DND-41 (cell line): ENCODE measurements around the gene RBM43.

Experiments
- ATAC-seq: fragments of 200-7000 bp; cut with Tn5 transposase; 3 replicates; pipeline ENCODE4 v1.9.1; 2021; ENCODE audit warnings: low read depth; ENCODE audit not compliant: insufficient read depth
- DNase-seq: peaks from one replicate; pipeline ENCODE4 v3.0.0-alpha.2; 2020
- H2AFZ ChIP-seq: 2 replicates; pipeline ENCODE4 v1.6.0; 2012; ENCODE audit warnings: low read depth, low read length
- H3K27ac ChIP-seq: 2 replicates; pipeline ENCODE4 v1.5.1; 2012; ENCODE audit warnings: low read length, inconsistent platforms
- H3K27me3 ChIP-seq: fragments of 200-600 bp; sonication (generic); 2 replicates; pipeline ENCODE4 v1.6.0; 2012; ENCODE audit warnings: low read length, mild to moderate bottlenecking, inconsistent platforms; ENCODE audit not compliant: insufficient read depth, poor library complexity
- H3K36me3 ChIP-seq: 2 replicates; pipeline ENCODE4 v1.5.1; 2012; ENCODE audit warnings: low read length, inconsistent platforms; ENCODE audit not compliant: insufficient read depth
- H3K4me1 ChIP-seq: 2 replicates; pipeline ENCODE4 v1.5.1; 2012; ENCODE audit warnings: mild to moderate bottlenecking, low read length; ENCODE audit not compliant: insufficient read depth
- H3K4me2 ChIP-seq: 2 replicates; pipeline ENCODE4 v1.6.0; 2012; ENCODE audit warnings: mild to moderate bottlenecking, moderate library complexity, low read length, inconsistent platforms; ENCODE audit not compliant: insufficient read depth
- H3K4me3 ChIP-seq, 2 experiments: fragments of 200-600 bp in 1 of 2; shearing (Covaris generic) in 1 of 2; 2 replicates each; pipeline ENCODE4 v1.5.1; 2012 to 2016; ENCODE audit warnings: inconsistent platforms in 2 of 2, low read length in 2 of 2, mild to moderate bottlenecking in 2 of 2, low read depth in 1 of 2, moderate library complexity in 1 of 2
- H3K79me2 ChIP-seq: 2 replicates; pipeline ENCODE4 v1.6.0; 2012; ENCODE audit warnings: low read length, inconsistent platforms; ENCODE audit not compliant: insufficient read depth
- H3K9ac ChIP-seq: 2 replicates; pipeline ENCODE4 v1.6.0; 2012; ENCODE audit warnings: low read depth, mild to moderate bottlenecking, inconsistent platforms, low read length, moderate library complexity
- H3K9me3 ChIP-seq: 2 replicates; pipeline ENCODE4 v1.5.1; 2012; ENCODE audit warnings: low read length, moderate library complexity, mild to moderate bottlenecking, inconsistent platforms; ENCODE audit not compliant: insufficient read depth, severe bottlenecking
- H4K20me1 ChIP-seq: 2 replicates; pipeline ENCODE4 v1.6.0; 2012; ENCODE audit warnings: low read length; ENCODE audit not compliant: insufficient read depth
- EZH2 ChIP-seq: IDR thresholded peaks from 3 replicates; pipeline ENCODE4 v1.6.1; 2012; ENCODE audit warnings: borderline replicate concordance, low read depth, mild to moderate bottlenecking, moderate library complexity, low read length, inconsistent platforms; ENCODE audit not compliant: severe bottlenecking
- TF ChIP-seq, protein P1 (sequence below): IDR thresholded peaks from 2 replicates; pipeline ENCODE4 v1.5.1; 2012; ENCODE audit warnings: borderline replicate concordance, low read length, moderate library complexity, mild to moderate bottlenecking; ENCODE audit not compliant: poor library complexity, severe bottlenecking; ENCODE audit errors: extremely low read depth

RBM43 gene

DNA sequence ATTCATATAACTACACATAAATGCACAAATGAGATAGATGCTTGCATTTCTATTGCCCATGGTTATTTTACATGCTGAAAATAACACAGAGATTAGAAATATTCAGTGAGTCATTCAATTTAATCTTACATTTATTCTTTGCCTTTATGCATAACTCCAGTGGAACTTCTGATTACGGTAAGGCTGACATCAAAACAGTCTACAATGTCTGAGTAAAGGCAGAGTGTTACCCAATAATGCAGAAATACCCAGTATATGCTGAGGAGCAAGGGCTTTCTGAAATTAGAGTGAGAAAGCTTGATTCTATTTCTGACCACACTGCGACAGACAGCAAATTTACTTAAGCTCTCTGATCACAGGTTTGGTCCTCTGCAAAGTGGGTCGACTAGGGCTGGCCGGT is 18.6 kb upstream of the RBM43 start:
- H3K36me3 ChIP-seq, result peaks cover 75% of the 10 kb centered on the region
- ATAC-seq (no peak), DNase-seq (no peak)
- H3K4me2 ChIP-seq, result no peak overlapping the region
- TF ChIP-seq, protein P1, sequence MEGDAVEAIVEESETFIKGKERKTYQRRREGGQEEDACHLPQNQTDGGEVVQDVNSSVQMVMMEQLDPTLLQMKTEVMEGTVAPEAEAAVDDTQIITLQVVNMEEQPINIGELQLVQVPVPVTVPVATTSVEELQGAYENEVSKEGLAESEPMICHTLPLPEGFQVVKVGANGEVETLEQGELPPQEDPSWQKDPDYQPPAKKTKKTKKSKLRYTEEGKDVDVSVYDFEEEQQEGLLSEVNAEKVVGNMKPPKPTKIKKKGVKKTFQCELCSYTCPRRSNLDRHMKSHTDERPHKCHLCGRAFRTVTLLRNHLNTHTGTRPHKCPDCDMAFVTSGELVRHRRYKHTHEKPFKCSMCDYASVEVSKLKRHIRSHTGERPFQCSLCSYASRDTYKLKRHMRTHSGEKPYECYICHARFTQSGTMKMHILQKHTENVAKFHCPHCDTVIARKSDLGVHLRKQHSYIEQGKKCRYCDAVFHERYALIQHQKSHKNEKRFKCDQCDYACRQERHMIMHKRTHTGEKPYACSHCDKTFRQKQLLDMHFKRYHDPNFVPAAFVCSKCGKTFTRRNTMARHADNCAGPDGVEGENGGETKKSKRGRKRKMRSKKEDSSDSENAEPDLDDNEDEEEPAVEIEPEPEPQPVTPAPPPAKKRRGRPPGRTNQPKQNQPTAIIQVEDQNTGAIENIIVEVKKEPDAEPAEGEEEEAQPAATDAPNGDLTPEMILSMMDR, result no peak
- TF ChIP-seq EZH2, result no peak
- no peaks in the 10 kb centered on the region for H4K20me1 ChIP-seq
- no peak overlapping the region for H3K27ac ChIP-seq
- H2AFZ ChIP-seq, result no peak overlapping the region
- no peaks in the 10 kb centered on the region for H3K27me3 ChIP-seq
- H3K9ac ChIP-seq, result no peak overlapping the region
- H3K4me1 ChIP-seq, result no peaks in the 10 kb centered on the region
- peaks cover 33% of the 10 kb centered on the region for H3K79me2 ChIP-seq
- H3K4me3 ChIP-seq, result no peak overlapping the region
- no peaks in the 10 kb centered on the region for H3K9me3 ChIP-seq

DNA sequence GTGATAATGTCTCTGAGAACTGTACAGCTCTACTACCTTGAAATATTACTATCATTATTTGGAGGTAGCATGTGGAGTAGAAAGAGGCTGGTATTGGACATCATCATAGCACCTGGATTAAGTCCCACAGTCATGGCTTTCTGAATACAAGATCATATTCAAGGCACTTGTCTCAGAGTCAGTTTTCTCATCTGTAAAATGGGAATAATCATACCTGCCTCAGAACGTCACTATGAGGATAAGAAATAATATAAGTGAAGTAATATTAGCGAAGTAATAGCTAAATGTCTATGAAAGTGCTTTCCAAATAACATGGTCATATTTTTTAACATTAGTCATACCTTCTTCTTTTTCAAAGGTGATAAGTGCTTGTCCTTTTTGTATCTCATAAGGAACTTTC is 16.8 kb upstream of the RBM43 start:
- Histone ChIP-seq H3K36me3 (peaks cover 85% of the 10 kb centered on the region), H3K9me3 (no peaks in the 10 kb centered on the region), H3K9ac (no peak overlapping the region), H2AFZ (no peak overlapping the region), H3K27ac (no peak overlapping the region), H3K79me2 (peaks cover 15% of the 10 kb centered on the region), H3K4me2 (no peak overlapping the region), H3K27me3 (no peaks in the 10 kb centered on the region), H4K20me1 (no peaks in the 10 kb centered on the region), H3K4me1 (no peaks in the 10 kb centered on the region), H3K4me3 (no peak overlapping the region)
- DNase-seq, result no peak
- no peak for ATAC-seq
- TF ChIP-seq, protein P1, result no peak
- no peak for TF ChIP-seq EZH2

DNA sequence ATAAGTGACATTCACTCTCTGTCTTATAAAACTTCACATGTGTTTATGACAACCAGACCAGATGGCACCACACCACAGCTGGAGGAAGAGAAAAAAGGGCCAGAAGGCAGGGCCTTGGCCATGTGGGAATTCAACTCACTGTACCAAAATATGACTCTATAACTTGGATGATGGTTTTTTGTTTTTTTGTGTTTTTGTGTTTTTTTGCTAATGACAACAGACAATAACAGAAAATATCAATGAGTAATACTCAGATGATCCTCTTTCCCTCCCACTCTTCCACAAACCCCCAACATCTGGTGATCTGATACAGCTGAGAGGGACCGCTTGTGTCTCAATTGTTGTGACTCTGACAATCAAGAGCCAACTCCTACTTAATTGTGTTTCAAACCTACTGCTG is 15.4 kb upstream of the RBM43 start:
- Histone ChIP-seq H3K36me3 (peaks cover 93% of the 10 kb centered on the region), H3K4me3 (no peak overlapping the region), H3K4me2 (no peak overlapping the region), H3K9me3 (no peaks in the 10 kb centered on the region), H3K27me3 (no peaks in the 10 kb centered on the region), H3K9ac (no peak overlapping the region), H3K4me1 (no peaks in the 10 kb centered on the region), H3K27ac (no peak overlapping the region), H4K20me1 (no peaks in the 10 kb centered on the region), H3K79me2 (peaks cover 5% of the 10 kb centered on the region), H2AFZ (no peak overlapping the region)
- no peak for ATAC-seq
- TF ChIP-seq, protein P1, result no peak
- TF ChIP-seq EZH2, result no peak
- DNase-seq, result no peak

DNA sequence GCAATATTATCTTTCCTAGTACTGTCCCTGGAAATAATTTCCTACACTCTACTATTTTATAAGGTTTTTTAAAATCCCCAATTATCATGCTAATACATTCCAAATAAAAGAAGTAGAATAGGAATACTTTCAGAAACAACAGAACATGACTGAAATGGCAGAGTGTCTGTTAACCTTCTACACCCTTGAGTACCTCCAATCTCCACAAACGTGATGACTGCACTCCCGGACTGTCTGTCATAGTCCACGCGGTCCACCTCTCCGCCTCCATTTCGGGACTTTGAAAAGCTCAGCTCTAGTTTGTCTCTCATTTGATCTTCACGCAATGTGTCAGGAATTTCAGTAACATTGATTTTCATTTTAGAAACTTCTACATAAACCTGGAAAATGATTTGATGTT is 13.6 kb upstream of the RBM43 start:
- DNase-seq (no peak), ATAC-seq (no peak)
- Histone ChIP-seq H3K4me1 (no peaks in the 10 kb centered on the region), H3K4me2 (no peak overlapping the region), H3K4me3 (no peak overlapping the region), H3K9ac (no peak overlapping the region; the same call in 1 of the 2 replicates), H3K27ac (no peak overlapping the region), H3K27me3 (no peaks in the 10 kb centered on the region), H3K9me3 (no peaks in the 10 kb centered on the region), H4K20me1 (no peaks in the 10 kb centered on the region), H2AFZ (no peak overlapping the region), H3K79me2 (no peaks in the 10 kb centered on the region), H3K36me3 (peaks cover 93% of the 10 kb centered on the region)
- TF ChIP-seq, protein P1, result no peak
- no peak for TF ChIP-seq EZH2
